ENCODE results near the gene ARHGEF4. TPM values are rescaled to one million over a fixed set of nuclear protein-coding genes. Genes with fewer than 3 reads are reported as not detected.

The ARHGEF4 gene
- total and polyA plus RNA-seq, 2 experiments from 2014 or later, result 4.6 to 16.6 TPM

GRCh38 chr2:131027566-131028528, 191.1 kb downstream of the ARHGEF4 start:
- no peaks in the 10 kb centered on the region for H3K9me3 Mint-ChIP-seq
- Histone ChIP-seq H3K27me3 (ENCODE audit: insufficient read depth) (no peaks in the 10 kb centered on the region), H2AFZ (no peak overlapping the region), H3K79me2 (replicated peaks; ENCODE audit: insufficient read depth) (no peaks in the 10 kb centered on the region), H3K36me3 (ENCODE audit: insufficient read depth) (no peaks in the 10 kb centered on the region), H3K4me1 (ENCODE audit: insufficient read depth) (no peaks in the 10 kb centered on the region), H3K27ac (ENCODE audit: low read depth) (no peak overlapping the region), H3K4me3 (no peak overlapping the region), H3K4me2 (no peak overlapping the region), H4K20me1 (replicated peaks; ENCODE audit: insufficient read depth) (no peaks in the 10 kb centered on the region), H3K9me2 (ENCODE audit: insufficient read depth) (no peaks in the 10 kb centered on the region; the same call in 1 of the 2 replicates), H3F3A (replicated peaks; ENCODE audit: low read depth) (no peaks in the 10 kb centered on the region)
- peaks cover 6% of the 10 kb centered on the region for H3K27me3 Mint-ChIP-seq (ENCODE audit: insufficient read depth, low read depth, poor library complexity)
- H3K4me3 Mint-ChIP-seq, result no peak overlapping the region
- H3K4me1 Mint-ChIP-seq, result no peaks in the 10 kb centered on the region
- ATAC-seq (no peak), DNase-seq (ENCODE audit: low spot score) (no peak)
- H3K27ac Mint-ChIP-seq, result no peak overlapping the region
- TF ChIP-seq CTCF (conservative IDR thresholded peaks at IDR 0.05; ENCODE audit: low read depth in 2 of 2), result no peak
- no peak for TF ChIP-seq NANOG (IDR thresholded peaks at IDR 0.05; ENCODE audit: borderline replicate concordance)
- TF ChIP-seq EZH2 (IDR thresholded peaks at IDR 0.05; ENCODE audit: low read depth, unreplicated experiment), result no peak
- no peak for TF ChIP-seq ZNF462 (CRISPR knock-in tag; IDR thresholded peaks at IDR 0.05)
- no peak for TF ChIP-seq STAT1 (IDR thresholded peaks at IDR 0.05; ENCODE audit: unreplicated experiment)
- TF ChIP-seq ZNF331 (CRISPR knock-in tag; IDR thresholded peaks at IDR 0.05; ENCODE audit: low read depth), result no peak
- no peak for TF ChIP-seq JUNB (IDR thresholded peaks at IDR 0.05; ENCODE audit: unreplicated experiment)
- TF ChIP-seq EZH2phosphoT487 (IDR thresholded peaks at IDR 0.05; ENCODE audit: unreplicated experiment), result no peak
- TF ChIP-seq CREB1 (CRISPR knock-in tag; IDR thresholded peaks at IDR 0.05; ENCODE audit: low read depth), result no peak
- TF ChIP-seq ETS1 (IDR thresholded peaks at IDR 0.05), result no peak
- no peak for TF ChIP-seq REST (IDR thresholded peaks at IDR 0.05; ENCODE audit: unreplicated experiment)
- TF ChIP-seq ZNF114 (CRISPR knock-in tag; IDR thresholded peaks at IDR 0.05), result no peak
- TF ChIP-seq POLR2AphosphoS5 (IDR thresholded peaks at IDR 0.05; ENCODE audit: low read depth), result no peak
- no peaks in the 10 kb centered on the region for H3K36me3 Mint-ChIP-seq (ENCODE audit: low read depth)

Data from GM23338 (cell line).